Immature natural killer cell (primary cell): Measurements from ENCODE around the gene ABCC1. TPM values are rescaled to one million over a fixed set of nuclear protein-coding genes. Genes with fewer than 3 reads are reported as not detected.

Experiments used
- DNase-seq, 3 donors: peaks; one replicate each; pipeline ENCODE4 v3.0.0; 2022; ENCODE audit warnings: mixed read lengths in 1 of 3
- H3K27ac Mint-ChIP-seq, 6 donors: one replicate each; pipeline ENCODE4 v1.8.0; 2020; ENCODE audit warnings: mixed read lengths in 6 of 6, mild to moderate bottlenecking in 5 of 6, inconsistent platforms in 4 of 6, moderate library complexity in 3 of 6
- H3K27me3 Mint-ChIP-seq, 3 donors: one replicate each; pipeline ENCODE4 v1.8.0; 2020 to 2021; ENCODE audit warnings: low read depth in 3 of 3, mild to moderate bottlenecking in 3 of 3, mixed read lengths in 3 of 3, moderate library complexity in 3 of 3, inconsistent platforms in 1 of 3
- H3K36me3 Mint-ChIP-seq, 3 donors: one replicate each; pipeline ENCODE4 v1.8.0; 2020; ENCODE audit warnings: mixed read lengths in 3 of 3, inconsistent platforms in 2 of 3, mild to moderate bottlenecking in 2 of 3
- H3K4me1 Mint-ChIP-seq, 2 donors: one replicate each; pipeline ENCODE4 v1.8.0; 2020; ENCODE audit warnings: inconsistent platforms in 2 of 2, mild to moderate bottlenecking in 2 of 2, mixed read lengths in 2 of 2, moderate library complexity in 1 of 2
- H3K4me3 Mint-ChIP-seq, 5 donors: one replicate each; pipeline ENCODE4 v1.8.0; 2020; ENCODE audit warnings: mild to moderate bottlenecking in 5 of 5, mixed read lengths in 5 of 5, inconsistent platforms in 3 of 5, moderate library complexity in 3 of 5
- H3K9me3 Mint-ChIP-seq, 6 donors: one replicate each; pipeline ENCODE4 v1.8.0; 2020; ENCODE audit warnings: mild to moderate bottlenecking in 6 of 6, mixed read lengths in 6 of 6, inconsistent platforms in 4 of 6, moderate library complexity in 3 of 6
- polyA plus RNA-seq, 3 donors: library from polyadenylated mRNA; unstranded; fragments of 300-500 nt; fragmentation: Illumina TruSeq; gene quantifications; one replicate each; pipeline ENCODE4 v1.2.3, GENCODE V29; 2021

Gene ABCC1
- polyA plus RNA-seq, 3 donors from 2014 or later = 2.3 to 3.6 (median 2.3) TPM

- Mint-ChIP-seq H3K36me3 (peaks cover 18 to 46% (median 40%) of the 10 kb centered on the region in 3 donors), H3K4me3 (no peak overlapping the region)
- no peak for DNase-seq
These were observed 98.3 kb downstream of the ABCC1 start for GRCh38 chr16:16047761-16048160.

DNA sequence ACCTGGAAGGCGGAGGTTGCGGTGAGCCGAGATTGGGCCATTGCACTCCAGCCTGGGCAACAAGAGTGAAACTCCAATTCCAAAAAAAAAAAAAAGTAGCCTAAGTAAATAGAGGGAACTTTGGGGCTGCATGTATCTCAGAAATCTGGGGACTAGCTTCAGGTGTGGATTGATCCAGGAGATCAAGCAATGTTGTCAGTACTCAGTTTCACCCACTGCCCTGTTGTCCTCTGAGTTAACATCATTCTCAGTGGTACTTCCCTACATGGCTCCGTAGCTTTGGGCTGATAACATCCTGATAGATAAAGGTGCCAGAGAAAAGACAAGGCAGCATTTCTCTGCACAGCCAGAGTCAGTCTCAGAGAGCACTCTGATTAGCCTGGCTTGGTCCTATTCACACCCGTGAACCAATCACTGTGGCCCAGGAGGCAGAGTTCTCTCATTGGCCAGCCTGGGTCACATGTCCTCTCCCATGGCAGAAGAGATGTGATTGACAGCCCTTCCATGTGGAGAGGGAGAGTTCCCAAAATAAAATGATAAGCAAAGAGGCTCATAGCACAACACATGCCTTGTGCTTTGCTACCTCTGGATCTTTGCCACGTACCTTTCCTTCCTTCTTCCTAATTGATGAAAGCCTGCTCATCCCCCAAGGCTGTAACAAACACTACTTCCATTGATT lies 99.6 kb downstream of the ABCC1 start:
- Mint-ChIP-seq H3K4me3 (no peak overlapping the region), H3K27me3 (peaks cover 0 to 4% (median 0%) of the 10 kb centered on the region in 3 donors), H3K4me1 (no peaks in the 10 kb centered on the region), H3K27ac (no peak overlapping the region), H3K36me3 (peaks cover 18 to 48% (median 36%) of the 10 kb centered on the region in 3 donors), H3K9me3 (no peaks in the 10 kb centered on the region)
- DNase-seq = no peak

More at GRCh38 chr16:16047761-16048160, 98.3 kb downstream of the ABCC1 start:
- H3K27me3 Mint-ChIP-seq = peaks cover 0 to 4% (median 0%) of the 10 kb centered on the region in 3 donors
- no peak overlapping the region for H3K27ac Mint-ChIP-seq
- H3K9me3 Mint-ChIP-seq = no peaks in the 10 kb centered on the region
- H3K4me1 Mint-ChIP-seq = no peaks in the 10 kb centered on the region

DNA sequence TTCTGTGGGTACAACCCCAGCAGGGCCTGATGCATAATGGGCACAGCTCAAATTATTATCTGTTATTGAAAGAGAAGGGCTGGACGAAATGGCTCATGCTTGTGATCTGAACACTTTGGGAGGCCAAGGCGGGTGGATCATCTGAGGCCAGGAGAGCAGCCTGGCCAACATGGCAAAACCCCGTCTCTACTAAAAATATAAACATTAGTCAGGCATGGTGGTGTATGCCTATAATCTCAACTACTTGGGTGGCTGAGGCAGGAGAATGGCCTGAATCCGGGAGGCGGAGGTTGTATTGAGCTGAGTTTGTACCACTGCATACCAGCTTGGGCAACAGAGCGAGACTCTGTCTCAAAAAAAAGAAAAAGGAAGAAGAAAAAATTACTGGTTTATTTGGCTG lies 100.7 kb downstream of the ABCC1 start:
- no peak overlapping the region for H3K27ac Mint-ChIP-seq
- DNase-seq = no peak
- H3K36me3 Mint-ChIP-seq = peaks cover 18 to 48% (median 36%) of the 10 kb centered on the region in 3 donors
- H3K4me3 Mint-ChIP-seq = no peak overlapping the region
- no peaks in the 10 kb centered on the region for H3K9me3 Mint-ChIP-seq
- peaks cover 0 to 4% (median 0%) of the 10 kb centered on the region in 3 donors for H3K27me3 Mint-ChIP-seq
- no peaks in the 10 kb centered on the region for H3K4me1 Mint-ChIP-seq

- peaks cover 11 to 43% (median 28%) of the 10 kb centered on the region in 3 donors for H3K36me3 Mint-ChIP-seq
- DNase-seq = no peak
- H3K27me3 Mint-ChIP-seq = peaks cover 0 to 3% (median 0%) of the 10 kb centered on the region in 3 donors
- no peak overlapping the region for H3K4me3 Mint-ChIP-seq
- no peaks in the 10 kb centered on the region for H3K4me1 Mint-ChIP-seq
- no peaks in the 10 kb centered on the region for H3K9me3 Mint-ChIP-seq
- H3K27ac Mint-ChIP-seq = no peak overlapping the region
These were observed 101.7 kb downstream of the ABCC1 start for GRCh38 chr16:16051132-16051531.

DNA sequence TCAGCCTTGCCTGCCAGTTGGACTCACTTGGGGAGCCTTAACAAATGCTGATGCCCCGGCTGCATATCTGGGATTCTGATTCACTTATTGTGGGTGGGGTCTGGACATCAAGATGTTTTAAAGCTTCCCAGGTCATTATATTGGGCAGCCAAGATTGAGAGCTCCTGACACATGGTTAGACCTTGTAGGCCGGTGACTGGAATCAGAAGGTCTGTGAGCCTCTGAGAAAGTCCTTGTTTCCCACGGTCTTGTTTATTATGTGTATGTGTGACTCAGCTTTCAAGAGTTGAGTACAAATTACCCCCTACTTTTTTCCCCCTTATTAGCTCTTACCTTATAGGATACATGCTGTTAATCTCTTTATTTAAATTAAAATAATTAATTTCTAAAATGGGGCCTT lies 103.5 kb downstream of the ABCC1 start:
- Mint-ChIP-seq H3K27ac (no peak overlapping the region), H3K27me3 (peaks cover 0 to 3% (median 0%) of the 10 kb centered on the region in 3 donors), H3K36me3 (peaks cover 14 to 48% (median 33%) of the 10 kb centered on the region in 3 donors), H3K4me1 (no peaks in the 10 kb centered on the region), H3K4me3 (no peak overlapping the region), H3K9me3 (no peaks in the 10 kb centered on the region)
- no peak for DNase-seq

GRCh38 chr16:16057102-16057501 lies 107.7 kb downstream of the ABCC1 start:
- H3K27ac Mint-ChIP-seq = no peak overlapping the region
- H3K9me3 Mint-ChIP-seq = no peaks in the 10 kb centered on the region
- H3K4me1 Mint-ChIP-seq = peaks cover 10 to 12% of the 10 kb centered on the region in 2 donors
- H3K36me3 Mint-ChIP-seq = peaks cover 12 to 30% (median 19%) of the 10 kb centered on the region in 3 donors
- DNase-seq = no peak
- H3K27me3 Mint-ChIP-seq = peaks cover 0 to 2% (median 0%) of the 10 kb centered on the region in 3 donors
- H3K4me3 Mint-ChIP-seq = no peak overlapping the region

GRCh38 chr16:16059160-16059559 lies 109.7 kb downstream of the ABCC1 start:
- Mint-ChIP-seq H3K27me3 (peaks cover 0 to 4% (median 0%) of the 10 kb centered on the region in 3 donors), H3K36me3 (peaks cover 12 to 28% (median 23%) of the 10 kb centered on the region in 3 donors), H3K9me3 (no peaks in the 10 kb centered on the region), H3K27ac (no peak overlapping the region), H3K4me3 (no peak overlapping the region), H3K4me1 (peaks cover 19 to 30% of the 10 kb centered on the region in 2 donors)
- DNase-seq = no peak

GRCh38 chr16:16059895-16060590 lies 110.6 kb downstream of the ABCC1 start:
- peaks cover 17 to 32% (median 29%) of the 10 kb centered on the region in 3 donors for H3K36me3 Mint-ChIP-seq
- H3K27ac Mint-ChIP-seq = no peak overlapping the region
- peaks cover 0 to 4% (median 2%) of the 10 kb centered on the region in 3 donors for H3K27me3 Mint-ChIP-seq
- H3K4me1 Mint-ChIP-seq = peaks cover 19 to 30% of the 10 kb centered on the region in 2 donors
- no peak overlapping the region for H3K4me3 Mint-ChIP-seq
- DNase-seq = no peak
- no peaks in the 10 kb centered on the region for H3K9me3 Mint-ChIP-seq

DNA sequence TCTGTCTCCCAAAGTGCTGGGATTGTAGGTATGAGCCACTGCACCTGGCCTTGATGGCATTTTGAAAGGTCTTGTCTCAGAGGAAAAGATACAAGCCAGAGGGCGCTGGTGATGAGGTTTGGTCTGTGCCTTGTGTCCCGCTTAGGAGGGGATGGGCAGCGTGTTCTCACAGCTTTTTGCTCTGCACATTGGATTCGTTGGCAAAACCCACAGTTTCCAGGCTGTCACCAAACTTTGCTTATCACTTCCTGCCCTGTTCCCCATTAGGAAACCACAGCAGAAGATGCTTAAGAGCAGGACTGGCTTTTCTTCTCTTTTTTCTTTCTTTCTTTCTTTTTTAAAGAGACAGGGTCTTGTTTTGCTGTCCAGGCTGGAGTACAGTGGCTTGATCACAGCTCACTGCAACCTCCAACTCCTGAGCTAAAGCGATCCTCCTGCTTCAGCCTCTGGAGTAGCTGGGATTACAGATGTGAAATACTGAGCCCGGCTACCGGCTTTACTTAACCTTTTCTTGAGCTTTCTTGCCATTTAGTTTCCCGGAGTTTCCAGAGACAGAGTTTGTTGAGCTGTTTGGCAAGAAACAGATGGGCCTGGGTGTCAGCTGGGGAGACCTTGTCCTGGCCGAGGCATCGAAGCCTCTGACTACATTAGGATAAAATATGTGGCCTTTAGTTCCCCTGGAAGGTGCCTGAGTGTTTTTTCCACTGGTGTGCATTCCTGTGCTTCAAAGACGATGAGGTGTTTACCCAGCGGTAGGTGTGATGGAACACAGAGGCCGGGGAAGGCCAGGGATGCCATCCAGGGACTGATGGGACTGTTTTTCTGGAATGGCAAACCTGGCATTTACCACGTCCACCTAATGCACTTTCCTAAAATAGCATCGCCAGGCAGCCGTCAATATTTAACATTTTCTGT lies 112.9 kb downstream of the ABCC1 start:
- Mint-ChIP-seq H3K27me3 (peaks cover 0 to 6% (median 2%) of the 10 kb centered on the region in 3 donors), H3K9me3 (no peaks in the 10 kb centered on the region), H3K4me3 (peak overlapping the region in 2 of 5 donors; percentile 27 to 55), H3K36me3 (peaks cover 22 to 27% (median 23%) of the 10 kb centered on the region in 3 donors), H3K4me1 (peaks cover 19 to 30% of the 10 kb centered on the region in 2 donors), H3K27ac (peak overlapping the region in 4 of 6 donors; percentile 43 to 76 (median 50))
- peak; percentile 21 to 47 (median 35) for DNase-seq

DNA sequence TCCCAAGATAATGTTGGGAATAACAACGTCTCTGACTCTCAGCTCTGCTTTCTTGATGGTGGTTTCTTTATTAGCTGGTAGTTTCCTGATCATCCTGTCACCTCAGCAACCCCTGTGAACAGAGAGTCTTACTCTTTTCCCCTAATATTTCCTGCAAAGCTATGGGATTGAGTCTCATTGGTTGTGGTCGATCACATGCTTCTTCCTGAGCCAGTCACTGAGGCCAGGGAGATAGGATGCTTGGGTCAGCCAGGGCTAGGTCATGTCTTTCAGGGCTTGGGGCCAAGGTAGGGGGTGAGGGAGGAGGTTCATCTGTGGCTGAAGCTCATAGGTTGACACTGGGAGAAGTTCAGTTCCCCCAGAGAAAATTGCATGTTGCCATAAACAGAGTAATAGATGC lies 114.3 kb downstream of the ABCC1 start:
- Mint-ChIP-seq H3K27ac (peak overlapping the region in 5 of 6 donors; percentile 9 to 75 (median 38)), H3K9me3 (no peaks in the 10 kb centered on the region), H3K4me1 (peaks cover 19 to 30% of the 10 kb centered on the region in 2 donors), H3K27me3 (peaks cover 0 to 8% (median 2%) of the 10 kb centered on the region in 3 donors), H3K4me3 (no peak overlapping the region), H3K36me3 (peaks cover 17 to 23% (median 21%) of the 10 kb centered on the region in 3 donors)
- DNase-seq = no peak

- Mint-ChIP-seq H3K4me1 (peaks cover 19 to 30% of the 10 kb centered on the region in 2 donors), H3K9me3 (no peaks in the 10 kb centered on the region), H3K36me3 (peaks cover 20 to 23% (median 21%) of the 10 kb centered on the region in 3 donors), H3K27ac (peak overlapping the region in 2 of 6 donors; percentile 13 to 58), H3K4me3 (no peak overlapping the region), H3K27me3 (peaks cover 0 to 8% (median 2%) of the 10 kb centered on the region in 3 donors)
- no peak for DNase-seq
These were observed 115.5 kb downstream of the ABCC1 start for GRCh38 chr16:16064874-16065384.

DNA sequence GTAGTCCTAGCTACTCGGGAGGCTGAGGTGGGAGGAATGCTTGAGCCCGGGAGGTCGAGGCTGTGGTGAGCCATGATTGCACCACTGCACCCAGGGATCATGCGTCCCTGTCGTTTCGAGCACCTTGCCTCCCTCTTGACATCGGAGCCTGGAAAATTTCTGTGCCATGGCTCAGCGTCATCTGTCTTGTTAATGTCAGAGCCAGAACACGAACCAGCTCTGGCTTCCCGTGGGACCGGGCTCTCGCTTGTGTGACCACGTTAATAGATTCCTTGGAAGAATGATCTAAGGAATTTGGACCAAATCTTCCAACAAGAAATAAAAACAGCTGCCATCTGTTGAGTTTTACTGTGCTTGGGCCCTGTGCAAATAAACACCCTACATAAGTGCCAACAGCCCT lies 117.7 kb downstream of the ABCC1 start:
- peaks cover 0 to 5% (median 2%) of the 10 kb centered on the region in 3 donors for H3K27me3 Mint-ChIP-seq

DNA sequence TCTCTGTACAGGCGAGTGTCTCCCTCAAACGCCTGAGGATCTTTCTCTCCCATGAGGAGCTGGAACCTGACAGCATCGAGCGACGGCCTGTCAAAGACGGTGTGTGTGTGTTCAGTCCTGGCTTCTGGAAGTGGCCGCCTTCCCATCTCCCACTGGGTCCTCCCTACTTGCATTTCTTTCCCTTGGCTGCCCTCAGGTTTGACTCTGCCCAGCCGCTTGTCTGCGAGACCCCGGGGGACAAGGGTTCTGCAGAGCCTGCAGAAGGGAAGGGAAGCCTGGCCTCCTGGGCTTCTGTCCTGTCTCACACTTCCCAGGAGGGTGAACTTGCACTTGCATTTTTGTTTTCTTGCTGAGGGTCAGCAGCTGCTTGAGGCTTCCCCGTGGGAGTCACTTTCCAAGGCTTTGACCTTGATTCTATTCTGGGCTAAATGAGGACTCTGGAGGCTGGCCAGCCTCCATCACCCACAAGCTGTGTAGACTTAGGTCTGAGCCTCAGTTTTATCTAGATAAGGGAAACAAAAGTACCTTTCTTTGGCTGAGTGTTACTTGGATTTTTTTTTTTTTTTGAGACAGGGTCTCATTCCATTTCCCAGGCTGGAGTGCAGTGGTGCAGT lies 122.3 kb downstream of the ABCC1 start:
- peaks cover 0 to 2% (median 2%) of the 10 kb centered on the region in 3 donors for H3K27me3 Mint-ChIP-seq
- H3K27ac Mint-ChIP-seq = peak overlapping the region in 1 of 6 donors; percentile 28
- DNase-seq = no peak
- peaks cover 24 to 28% of the 10 kb centered on the region in 2 donors for H3K4me1 Mint-ChIP-seq
- H3K9me3 Mint-ChIP-seq = no peaks in the 10 kb centered on the region
- H3K4me3 Mint-ChIP-seq = no peak overlapping the region
- H3K36me3 Mint-ChIP-seq = peaks cover 9 to 10% (median 9%) of the 10 kb centered on the region in 3 donors

More for the DNA sequence above, 117.7 kb downstream of the ABCC1 start:
- no peak overlapping the region for H3K27ac Mint-ChIP-seq
- H3K9me3 Mint-ChIP-seq = no peaks in the 10 kb centered on the region
- DNase-seq = no peak
- peaks cover 19 to 20% (median 20%) of the 10 kb centered on the region in 3 donors for H3K36me3 Mint-ChIP-seq
- H3K4me3 Mint-ChIP-seq = no peak overlapping the region
- peaks cover 9 to 18% of the 10 kb centered on the region in 2 donors for H3K4me1 Mint-ChIP-seq
